Neural cell (in vitro differentiated cells): ENCODE measurements around the gene BPIFB6.

Source experiments
- EP300 ChIP-seq: fragments of 450-650 bp; conservative IDR thresholded peaks from 2 replicates; pipeline ENCODE4 v1.6.1; 2014; ENCODE audit warnings: antibody characterized with exemption, mild to moderate bottlenecking, moderate library complexity; ENCODE audit not compliant: poor library complexity, severe bottlenecking
- EZH2 ChIP-seq: fragments of 200-600, 300-800 bp; shearing (Covaris generic), sonication (generic); IDR thresholded peaks from 2 replicates; pipeline ENCODE4 v1.6.1; 2014; ENCODE audit warnings: antibody characterized with exemption, low read length, borderline replicate concordance, mild to moderate bottlenecking; ENCODE audit not compliant: insufficient read depth, poor library complexity, severe bottlenecking
- POLR2AphosphoS5 ChIP-seq: IDR thresholded peaks from 2 replicates; pipeline ENCODE4 v1.6.1; 2012
- RAD21 ChIP-seq: fragments of 450-650 bp; conservative IDR thresholded peaks from 2 replicates; pipeline ENCODE4 v1.6.1; 2014; ENCODE audit warnings: antibody characterized with exemption, mild to moderate bottlenecking, moderate library complexity
- TAF1 ChIP-seq: IDR thresholded peaks from 2 replicates; pipeline ENCODE4 v1.6.1; 2012; ENCODE audit warnings: low read depth
- TF ChIP-seq, protein P1 (sequence below): fragments of 450-650 bp; IDR thresholded peaks from 2 replicates; pipeline ENCODE4 v1.5.1; 2014; ENCODE audit warnings: antibody characterized with exemption, mild to moderate bottlenecking, moderate library complexity; ENCODE audit not compliant: poor library complexity, severe bottlenecking
- TF ChIP-seq, protein P2 (sequence below): IDR thresholded peaks from 2 replicates; pipeline ENCODE4 v1.6.1; 2012; ENCODE audit warnings: borderline replicate concordance

DNA sequence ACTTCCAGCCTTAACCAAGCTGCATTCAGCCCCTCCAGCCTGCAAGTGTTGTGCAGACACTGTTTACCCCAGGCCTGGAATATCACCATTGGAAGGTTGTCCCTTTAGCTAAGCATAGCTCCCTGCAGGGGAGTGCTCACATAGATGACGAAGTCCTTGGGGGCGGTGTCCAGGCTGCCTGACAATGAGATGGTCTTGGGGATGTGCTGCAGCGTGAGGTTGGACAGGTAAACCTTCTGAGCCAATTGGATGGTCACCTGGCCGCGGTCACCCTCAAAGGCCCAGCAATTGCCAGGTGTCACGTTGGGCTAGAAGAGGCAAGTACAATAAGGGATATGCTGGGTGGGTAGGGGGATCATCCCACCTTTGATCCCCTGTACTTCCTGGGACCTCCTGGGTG, 45.9 kb upstream of the BPIFB6 start:
- TF ChIP-seq, protein P1, sequence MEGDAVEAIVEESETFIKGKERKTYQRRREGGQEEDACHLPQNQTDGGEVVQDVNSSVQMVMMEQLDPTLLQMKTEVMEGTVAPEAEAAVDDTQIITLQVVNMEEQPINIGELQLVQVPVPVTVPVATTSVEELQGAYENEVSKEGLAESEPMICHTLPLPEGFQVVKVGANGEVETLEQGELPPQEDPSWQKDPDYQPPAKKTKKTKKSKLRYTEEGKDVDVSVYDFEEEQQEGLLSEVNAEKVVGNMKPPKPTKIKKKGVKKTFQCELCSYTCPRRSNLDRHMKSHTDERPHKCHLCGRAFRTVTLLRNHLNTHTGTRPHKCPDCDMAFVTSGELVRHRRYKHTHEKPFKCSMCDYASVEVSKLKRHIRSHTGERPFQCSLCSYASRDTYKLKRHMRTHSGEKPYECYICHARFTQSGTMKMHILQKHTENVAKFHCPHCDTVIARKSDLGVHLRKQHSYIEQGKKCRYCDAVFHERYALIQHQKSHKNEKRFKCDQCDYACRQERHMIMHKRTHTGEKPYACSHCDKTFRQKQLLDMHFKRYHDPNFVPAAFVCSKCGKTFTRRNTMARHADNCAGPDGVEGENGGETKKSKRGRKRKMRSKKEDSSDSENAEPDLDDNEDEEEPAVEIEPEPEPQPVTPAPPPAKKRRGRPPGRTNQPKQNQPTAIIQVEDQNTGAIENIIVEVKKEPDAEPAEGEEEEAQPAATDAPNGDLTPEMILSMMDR = no peak
- TF ChIP-seq EZH2 = no peak
- TF ChIP-seq, protein P2, sequence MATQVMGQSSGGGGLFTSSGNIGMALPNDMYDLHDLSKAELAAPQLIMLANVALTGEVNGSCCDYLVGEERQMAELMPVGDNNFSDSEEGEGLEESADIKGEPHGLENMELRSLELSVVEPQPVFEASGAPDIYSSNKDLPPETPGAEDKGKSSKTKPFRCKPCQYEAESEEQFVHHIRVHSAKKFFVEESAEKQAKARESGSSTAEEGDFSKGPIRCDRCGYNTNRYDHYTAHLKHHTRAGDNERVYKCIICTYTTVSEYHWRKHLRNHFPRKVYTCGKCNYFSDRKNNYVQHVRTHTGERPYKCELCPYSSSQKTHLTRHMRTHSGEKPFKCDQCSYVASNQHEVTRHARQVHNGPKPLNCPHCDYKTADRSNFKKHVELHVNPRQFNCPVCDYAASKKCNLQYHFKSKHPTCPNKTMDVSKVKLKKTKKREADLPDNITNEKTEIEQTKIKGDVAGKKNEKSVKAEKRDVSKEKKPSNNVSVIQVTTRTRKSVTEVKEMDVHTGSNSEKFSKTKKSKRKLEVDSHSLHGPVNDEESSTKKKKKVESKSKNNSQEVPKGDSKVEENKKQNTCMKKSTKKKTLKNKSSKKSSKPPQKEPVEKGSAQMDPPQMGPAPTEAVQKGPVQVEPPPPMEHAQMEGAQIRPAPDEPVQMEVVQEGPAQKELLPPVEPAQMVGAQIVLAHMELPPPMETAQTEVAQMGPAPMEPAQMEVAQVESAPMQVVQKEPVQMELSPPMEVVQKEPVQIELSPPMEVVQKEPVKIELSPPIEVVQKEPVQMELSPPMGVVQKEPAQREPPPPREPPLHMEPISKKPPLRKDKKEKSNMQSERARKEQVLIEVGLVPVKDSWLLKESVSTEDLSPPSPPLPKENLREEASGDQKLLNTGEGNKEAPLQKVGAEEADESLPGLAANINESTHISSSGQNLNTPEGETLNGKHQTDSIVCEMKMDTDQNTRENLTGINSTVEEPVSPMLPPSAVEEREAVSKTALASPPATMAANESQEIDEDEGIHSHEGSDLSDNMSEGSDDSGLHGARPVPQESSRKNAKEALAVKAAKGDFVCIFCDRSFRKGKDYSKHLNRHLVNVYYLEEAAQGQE = no peak
- TF ChIP-seq EP300 = no peak
- no peak for TF ChIP-seq POLR2AphosphoS5
- no peak for TF ChIP-seq RAD21
- TF ChIP-seq TAF1 = no peak
